HG03108 (cell line): ENCODE measurements around the gene RHEB.
A peak's percentile ranks its signal among the peaks of the same experiment; 100 is the strongest.

Experiments used
- ATAC-seq: cut with Tn5 transposase; IDR thresholded peaks from one replicate; pipeline ENCODE4 v1.9.1; 2021; ENCODE audit warnings: moderate library complexity; ENCODE audit not compliant: unreplicated experiment

RHEB gene

DNA sequence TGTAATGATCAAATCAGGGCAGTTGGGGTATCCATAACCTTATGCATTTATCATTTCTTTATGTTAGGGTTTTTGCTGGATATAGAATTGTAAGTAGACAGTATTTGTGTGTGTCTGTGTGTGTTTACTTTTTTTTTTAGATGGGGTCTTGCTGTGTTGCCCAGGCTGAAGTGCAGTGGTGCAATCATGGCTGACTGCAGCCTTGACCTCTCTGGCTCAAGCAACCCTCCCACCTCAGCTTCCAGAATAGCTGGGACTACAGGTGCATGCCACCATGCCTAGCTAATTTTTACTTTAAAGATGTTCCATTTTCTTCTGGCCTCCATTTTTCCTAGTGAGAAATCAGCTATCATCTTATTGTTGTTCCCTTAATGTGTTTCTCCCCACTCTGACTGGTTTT is 10.1 kb upstream of the RHEB start:
- ATAC-seq, result no peak

DNA sequence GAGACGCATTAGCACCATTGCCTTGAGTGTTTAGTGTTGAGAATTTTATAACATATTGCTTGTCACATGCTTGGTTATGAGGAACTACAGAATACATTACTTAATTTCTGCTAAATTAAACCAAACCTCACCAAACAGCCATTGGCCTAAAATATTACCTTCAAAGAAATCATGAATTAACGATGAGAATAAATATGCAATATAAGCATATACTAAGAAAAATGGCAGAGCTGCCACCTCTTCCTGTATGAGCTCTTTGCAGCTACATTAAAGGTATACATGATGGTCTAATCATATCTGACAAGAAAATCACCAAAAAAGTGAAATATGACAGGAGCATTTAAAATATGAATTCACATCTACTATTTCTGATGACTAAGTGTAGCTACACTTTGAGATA is 5.2 kb upstream of the RHEB start:
- ATAC-seq, result no peak

DNA sequence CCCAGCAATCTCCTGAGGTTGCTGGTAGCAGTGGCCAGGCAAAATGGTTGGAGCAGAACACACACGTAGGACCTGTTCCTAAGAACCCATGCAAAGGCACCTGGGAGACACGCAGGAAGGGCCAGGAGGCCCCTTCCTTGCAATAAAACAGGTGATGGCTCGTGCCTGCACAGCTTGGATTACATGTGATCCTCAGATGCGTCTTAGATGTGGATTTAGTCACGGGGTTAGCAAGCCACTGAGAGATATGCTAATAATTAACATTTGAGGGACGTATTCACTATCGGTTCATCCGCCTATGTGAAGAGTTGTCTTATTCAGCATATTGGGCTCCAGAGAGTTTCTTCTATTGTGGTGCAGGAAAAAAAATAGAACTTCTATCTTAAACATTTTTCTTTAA is 4.6 kb upstream of the RHEB start:
- no peak for ATAC-seq

DNA sequence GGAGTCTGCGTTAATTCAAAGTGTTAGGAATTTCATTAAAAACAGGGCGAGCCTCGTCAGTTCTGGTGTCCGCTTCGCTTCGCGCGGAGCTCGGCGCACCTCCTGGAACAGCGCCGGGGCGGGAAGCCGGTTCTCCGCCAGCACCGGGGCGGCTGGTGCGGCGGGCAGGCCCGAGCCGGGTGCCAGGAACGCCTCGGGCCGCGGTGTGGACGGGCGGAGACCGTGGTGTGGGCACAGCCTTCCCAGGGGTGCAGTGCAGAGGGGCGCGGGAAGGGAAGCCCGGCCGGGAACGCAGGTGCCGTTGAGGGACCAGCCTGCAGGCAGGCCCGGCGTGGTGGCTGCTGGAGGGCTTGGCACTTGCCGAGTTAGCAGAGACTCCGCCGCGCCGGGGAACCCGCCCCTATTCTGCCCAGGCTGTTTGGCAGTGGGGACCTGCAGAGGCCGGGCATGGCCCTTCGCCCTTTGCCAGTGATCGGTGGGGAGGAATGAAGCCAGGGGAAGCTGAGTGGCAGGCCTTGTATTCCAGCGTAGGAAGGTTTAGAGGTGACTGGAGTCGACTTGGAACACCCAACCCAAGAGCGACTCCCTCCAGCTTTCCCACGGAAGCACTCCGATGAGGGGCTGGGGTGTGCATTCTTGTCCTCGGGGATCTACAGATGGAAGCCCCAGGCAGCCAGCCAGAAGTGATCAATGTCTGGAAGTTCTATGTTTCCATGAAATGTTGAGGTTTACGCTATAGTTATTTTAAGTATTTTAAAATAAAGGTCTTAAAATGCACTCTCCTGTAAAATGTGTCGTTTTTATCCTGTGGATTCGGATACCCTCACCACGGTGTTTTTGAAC is 945 bp upstream of the RHEB start:
- ATAC-seq, result no peak

DNA sequence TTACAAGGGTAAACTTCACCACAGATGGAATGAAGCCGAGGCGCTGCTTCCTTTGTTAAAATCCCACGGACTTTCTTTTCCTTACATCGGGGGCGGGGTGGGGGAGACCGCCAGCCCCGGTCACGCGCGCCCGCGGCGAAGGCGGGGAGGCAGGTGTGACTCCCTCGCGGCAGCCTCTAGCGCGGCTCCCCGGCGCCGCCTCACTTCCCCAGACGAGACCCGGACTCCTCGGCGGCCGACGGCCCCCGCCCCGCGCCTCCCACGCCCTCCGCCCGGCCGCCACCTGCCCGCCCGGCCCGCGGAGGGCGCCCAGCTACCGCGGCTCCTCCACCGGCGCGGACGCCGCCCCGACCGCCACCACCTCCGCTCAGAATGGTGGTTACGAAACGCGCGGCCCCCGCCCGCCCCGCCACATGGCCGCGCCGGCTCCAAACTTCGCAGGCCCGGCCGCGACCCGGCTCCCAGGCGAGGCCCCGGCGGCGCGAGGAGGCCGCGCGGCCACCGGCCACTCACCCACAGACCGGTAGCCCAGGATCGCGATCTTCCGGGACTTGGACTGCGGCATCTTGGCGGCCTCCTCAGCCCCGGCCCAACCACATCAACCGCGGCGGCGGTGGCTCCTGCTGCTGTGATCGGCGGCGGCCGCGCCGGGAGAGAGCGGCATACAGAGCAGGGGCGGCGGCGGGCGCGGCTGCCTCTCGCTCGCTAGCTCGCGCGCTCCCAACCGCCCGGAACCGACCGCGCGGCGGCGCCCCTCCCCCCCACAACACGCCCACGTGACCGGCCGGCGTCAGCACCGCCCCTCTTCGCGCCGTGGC is 539 bp downstream of the RHEB start:
- ATAC-seq, result peak; percentile 40

DNA sequence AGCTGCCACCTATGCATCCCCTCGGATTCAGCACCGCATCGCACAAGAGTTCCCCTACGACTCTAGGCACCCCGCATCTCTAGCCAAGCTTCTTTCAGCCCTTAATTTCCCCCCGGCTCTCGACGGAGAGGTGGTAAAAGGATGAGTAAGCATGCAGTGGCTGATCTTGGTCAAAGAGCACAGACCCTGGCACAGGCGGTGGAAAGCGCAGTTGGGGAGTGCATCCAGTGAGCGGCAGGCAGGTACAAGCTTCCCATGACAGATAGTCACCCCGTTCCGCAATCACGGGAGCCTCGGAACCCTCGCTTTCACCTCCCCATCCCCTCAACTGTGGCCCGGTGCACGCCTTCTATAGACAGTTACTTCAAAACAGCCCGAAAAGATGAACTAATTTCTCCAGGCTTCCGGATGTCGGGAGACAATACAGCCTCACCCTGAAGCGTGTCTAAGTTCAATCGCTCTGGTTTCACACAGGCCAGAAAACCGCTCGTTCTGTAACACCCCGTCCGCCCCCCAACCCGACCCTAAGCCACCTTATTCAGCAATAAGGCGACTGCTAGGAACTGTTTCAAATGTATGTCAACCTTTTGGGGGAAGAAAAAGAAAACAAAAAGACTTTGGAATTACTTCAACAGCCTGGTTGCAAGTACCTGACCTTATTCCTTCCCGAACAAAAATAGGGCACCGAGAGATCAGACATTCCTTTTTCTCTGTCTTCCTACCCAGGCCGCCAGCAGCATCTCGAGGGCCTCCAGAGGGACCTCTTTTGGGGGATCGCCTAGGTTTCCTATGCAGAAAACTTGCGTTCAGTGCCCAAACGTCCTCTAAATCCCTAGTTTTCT is 1.4 kb downstream of the RHEB start:
- ATAC-seq, result no peak

DNA sequence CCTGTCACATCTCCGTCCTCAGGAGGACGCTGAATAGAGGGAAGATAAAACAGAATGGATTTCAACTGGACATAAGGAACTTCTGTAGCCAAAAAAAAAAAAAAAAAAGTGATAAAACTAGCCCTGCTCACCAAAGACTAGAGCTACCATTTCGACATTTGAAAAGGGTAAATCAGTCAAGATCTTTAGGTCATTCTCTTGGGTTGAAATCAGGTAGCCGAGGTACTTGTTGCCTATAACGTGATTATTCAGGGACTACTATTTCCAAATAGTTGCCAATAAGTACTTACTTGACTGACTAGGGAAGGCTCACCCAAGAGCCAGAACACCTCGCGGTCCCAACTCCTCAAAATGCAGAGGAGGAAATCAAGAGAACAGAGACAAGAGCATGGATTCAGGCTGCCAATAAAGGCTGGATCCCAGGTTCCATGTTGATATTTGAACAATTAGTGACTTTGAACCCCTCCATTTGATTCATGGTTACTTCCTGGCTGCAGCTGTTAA is 2.0 kb downstream of the RHEB start:
- no peak for ATAC-seq

DNA sequence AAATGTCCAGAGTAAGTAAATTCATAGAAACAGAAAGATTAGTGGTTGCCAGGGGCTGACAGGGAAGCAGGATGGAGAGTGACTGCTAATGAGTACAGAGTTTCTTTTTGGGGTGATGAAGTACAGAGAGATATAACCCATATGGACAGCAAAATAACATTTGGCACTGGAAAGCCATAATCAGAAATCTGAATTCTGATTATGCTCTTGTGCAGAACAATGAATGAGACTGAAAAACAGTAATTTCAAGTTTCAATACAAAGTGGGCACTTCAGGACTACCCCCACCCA is 4.5 kb downstream of the RHEB start:
- ATAC-seq, result no peak

DNA sequence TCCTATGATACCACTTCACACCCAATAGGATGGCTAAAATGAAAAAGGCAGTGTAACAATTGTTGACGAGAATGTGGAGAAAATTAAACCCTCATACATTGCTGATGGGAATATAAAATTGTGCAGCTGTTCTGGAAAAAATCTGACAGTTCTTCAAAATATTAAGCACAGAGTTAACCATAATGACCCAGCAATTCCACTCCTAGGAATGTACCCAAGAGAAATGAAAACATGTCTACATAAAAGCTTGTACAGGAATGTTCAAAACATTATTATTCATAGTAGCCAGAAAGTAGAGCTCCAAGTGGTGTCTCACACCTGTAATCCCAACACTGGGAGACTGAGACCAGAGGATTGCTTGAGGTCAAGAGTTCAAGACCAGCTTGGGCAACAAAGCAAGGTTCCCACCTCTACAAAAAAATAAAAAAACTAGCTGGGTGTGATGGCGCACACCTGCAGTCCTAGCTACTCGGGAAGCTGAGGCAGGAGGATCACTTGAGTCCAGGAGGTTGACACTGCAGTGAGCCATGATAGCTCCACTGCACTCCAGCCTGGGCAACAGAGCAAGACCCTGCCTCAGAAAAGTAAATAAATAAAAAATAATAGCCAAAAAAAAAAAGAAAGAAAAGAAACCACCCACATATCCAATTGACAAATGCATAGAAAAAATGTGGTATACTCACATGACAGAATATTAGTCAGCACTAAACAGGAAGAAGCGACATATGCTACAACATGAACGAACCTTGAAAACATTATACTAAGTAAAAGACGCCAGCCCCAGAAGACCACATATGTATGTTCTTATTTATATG is 5.0 kb downstream of the RHEB start:
- ATAC-seq, result no peak

DNA sequence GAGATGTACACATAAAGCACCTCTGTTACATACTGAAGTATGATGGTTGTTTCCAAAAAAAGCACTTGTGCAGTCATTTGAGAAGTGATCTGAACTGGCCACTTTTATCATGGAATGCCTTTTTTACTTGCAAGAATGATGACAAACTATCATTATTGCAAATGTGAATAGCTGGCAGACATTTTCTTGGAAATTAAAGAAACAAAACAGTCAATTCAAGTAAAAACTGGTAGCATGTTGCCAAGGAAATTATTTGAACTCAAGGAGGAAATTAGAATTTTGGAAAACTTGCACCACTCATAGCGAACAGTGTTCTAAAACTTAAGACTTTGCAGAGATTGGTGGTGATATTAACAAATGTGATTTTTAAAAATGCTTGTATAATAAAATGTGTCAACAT is 6.6 kb downstream of the RHEB start:
- no peak for ATAC-seq

DNA sequence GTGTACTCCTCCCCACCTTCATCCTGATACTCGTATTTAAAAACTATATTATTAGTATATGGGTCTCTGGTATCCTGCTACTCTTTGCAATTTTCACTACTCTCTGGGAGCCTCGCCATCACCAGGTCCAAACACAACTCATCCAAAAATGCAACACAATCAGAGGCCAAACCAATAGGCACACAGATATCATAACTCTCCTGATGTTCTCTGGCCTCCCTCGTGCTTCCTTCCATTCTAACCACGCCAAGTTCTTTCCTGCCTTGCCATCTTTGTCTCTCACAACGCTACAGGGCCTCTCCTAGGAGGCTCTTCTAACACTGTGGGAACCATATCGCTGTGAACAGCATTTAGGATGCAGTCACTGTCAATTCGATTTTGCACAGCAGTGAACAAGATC is 7.3 kb downstream of the RHEB start:
- no peak for ATAC-seq

DNA sequence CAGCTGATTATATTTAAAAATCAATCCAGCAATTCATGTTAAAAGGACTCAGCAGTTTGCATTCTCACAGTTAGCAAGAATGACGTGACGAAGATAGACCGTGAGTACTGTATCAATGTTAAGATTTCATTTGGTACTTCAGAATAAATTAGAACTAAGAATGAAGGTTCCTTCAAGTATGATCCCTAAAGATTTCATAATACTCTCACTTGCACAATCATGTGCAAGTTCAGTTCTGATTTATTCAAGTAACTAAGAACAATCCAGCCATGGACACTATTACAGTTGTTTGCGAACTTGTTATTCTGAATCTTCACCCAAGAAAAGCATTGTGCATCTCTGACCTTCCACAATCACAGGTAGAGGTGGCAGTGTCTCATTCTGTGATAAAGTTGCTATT is 7.7 kb downstream of the RHEB start:
- no peak for ATAC-seq

DNA sequence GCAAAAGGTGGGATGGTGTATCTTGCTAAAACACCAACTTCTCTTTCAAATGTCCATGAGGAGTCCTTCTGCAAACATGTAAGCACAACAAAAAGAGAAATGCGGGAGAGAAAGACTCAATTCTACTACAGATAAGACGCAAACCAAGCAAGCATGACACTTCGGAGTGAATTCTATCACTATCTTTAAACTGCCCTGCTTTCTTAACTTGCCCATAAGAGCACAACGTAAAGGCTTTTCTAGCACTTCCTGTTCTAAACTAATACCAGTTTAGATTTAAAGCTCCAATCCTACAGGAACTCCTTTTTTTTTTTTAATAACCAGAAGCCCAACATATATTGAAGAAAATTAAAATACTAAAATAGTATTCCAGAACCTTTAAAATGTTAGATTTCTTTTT is 8.4 kb downstream of the RHEB start:
- ATAC-seq, result no peak

DNA sequence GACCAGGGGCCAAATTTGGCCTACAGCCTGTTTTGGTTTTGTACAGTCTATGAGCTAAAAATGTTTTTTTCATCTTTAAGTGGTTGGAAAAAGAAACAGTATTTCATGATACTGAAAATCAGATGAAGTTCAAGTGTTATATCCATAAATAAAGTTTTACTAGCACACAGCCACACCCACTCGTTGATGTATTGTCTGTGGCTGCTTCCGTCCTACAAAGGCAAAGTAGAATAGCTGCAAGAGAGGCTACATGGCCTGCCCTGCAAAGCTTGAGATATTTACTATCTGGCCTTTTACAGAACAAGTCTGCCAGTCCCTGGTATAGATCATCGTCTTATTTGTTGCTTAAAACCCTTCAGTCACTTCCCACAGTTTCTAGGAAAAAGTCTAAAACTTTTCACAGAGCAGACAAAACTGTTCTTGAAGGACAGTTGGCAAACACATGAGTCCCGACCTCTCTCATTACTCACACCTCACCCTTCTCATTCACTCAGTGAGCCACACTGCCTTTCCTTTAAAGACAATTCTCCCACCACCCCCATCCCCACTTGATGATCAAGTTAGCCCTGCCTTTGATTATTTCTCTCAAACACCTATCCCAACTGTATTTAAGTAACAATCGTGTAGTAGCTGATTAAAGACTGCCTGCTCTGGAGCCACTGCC is 9.9 kb downstream of the RHEB start:
- ATAC-seq, result no peak

DNA sequence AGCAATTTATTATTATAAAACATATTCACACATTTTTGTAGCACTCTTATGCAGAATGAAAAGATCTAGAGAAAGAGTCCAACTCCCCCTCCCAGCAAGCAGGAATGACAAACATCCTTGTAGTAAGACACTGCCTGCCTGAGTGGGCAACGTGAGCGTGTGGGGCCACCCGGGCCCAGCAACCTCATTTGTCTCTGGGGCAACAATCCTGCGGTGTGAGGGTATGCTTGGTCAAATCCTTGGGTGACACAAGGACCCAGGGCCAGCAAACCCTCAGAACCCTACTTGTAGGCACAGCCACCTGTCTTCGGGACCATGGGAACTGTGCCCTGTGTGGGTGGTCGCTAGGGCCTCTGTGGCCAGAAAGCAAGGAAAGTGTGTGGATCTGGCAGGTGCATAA is 10.7 kb downstream of the RHEB start:
- ATAC-seq, result no peak

DNA sequence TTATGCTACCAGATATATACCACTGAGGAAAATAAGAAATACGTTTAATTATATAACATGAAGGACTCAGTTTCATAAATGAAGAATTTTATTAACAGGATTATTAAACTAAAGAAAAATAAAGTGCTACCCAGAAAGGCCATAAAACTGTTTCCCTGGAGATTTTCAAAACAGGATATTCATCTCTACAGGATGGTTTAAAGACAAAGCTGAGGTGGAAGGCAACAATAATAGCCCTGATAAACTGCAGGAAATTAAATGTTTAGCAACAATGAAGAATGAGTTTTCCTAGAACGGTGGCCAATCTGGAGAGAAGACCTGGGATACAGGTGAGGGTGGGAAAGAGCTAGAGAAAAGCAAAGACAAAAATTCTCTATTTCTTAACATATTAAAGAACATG is 11.9 kb downstream of the RHEB start:
- ATAC-seq, result no peak

DNA sequence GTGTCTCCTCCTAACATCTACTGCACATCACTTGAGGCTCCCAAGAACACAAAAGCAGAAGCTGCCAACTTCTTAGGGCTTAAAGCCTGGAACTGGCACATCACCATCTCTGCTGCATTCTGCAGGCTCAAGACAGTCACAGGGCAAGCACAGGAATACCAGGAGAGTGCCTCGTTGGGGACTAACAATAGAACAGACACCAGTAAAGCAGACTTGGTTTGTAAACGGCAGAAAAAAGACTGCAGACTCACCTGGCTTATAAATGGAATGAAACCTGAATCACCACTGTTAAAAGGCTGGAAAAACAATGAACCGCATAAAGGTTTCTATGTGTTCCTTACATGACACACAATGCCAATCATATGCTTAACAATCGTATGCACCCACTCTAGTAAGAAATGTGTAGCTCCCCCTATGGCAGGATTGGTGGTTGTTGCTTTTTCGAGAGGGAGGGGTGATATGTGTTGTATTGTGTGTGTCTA is 12.8 kb downstream of the RHEB start:
- no peak for ATAC-seq

DNA sequence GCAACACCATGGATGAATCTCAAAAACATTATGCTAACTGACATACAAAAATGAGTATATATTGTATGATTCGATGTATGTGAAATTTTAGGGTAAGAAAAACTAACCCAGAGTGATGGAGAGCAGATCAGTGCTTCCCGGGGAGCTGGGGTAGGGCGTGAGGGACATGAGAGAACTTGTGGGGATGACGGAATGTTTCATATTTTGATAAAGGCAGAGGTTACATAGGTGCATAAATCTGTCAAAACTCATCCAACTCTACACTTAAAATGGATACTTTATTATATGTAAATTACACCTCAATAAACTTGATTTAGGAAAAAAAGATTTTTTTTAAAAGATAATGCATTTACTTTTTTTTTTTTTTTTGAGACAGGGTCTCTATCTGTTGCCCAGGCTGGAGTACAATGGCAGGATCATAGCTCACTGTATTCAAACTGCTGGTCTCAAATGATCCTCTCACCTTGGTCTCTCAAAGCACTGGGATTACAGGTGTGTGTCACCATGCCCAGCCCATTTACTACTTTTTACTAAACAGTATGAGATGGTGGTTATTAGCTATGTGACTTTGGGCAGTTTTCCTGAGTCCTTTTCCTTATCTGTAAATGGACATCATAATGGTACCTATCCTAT is 13.7 kb downstream of the RHEB start:
- ATAC-seq, result no peak

DNA sequence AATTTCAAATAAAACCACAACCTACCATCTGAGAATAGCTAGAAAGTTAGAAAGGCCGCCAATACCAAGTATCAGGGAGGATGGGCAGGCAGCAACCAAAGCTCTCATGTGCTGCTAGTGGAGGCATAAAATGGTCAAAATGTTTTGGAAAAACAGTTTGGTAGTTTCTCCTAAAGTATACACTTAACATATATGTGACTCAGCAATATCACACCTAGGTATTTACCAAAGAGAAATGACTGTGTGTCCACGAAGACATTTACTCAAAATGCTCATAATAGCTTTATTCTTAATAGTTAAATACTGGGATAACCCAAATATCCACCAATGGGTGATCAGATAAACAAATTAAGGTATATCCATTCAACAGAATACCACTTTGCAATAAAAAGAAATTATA is 14.3 kb downstream of the RHEB start:
- no peak for ATAC-seq
